IPS-NIHi11 (cell line): Measurements from ENCODE around the gene FAM228B.
"Not testable (repeated sequence)": the region's sequence is repeated elsewhere in the genome, so short reads cannot be mapped to it uniquely, and the experiment has no call there.

Experiments
- DNase-seq: peaks from one replicate; pipeline ENCODE4 v3.0.0; 2012; ENCODE audit warnings: mixed read lengths, low spot score

FAM228B gene

DNA sequence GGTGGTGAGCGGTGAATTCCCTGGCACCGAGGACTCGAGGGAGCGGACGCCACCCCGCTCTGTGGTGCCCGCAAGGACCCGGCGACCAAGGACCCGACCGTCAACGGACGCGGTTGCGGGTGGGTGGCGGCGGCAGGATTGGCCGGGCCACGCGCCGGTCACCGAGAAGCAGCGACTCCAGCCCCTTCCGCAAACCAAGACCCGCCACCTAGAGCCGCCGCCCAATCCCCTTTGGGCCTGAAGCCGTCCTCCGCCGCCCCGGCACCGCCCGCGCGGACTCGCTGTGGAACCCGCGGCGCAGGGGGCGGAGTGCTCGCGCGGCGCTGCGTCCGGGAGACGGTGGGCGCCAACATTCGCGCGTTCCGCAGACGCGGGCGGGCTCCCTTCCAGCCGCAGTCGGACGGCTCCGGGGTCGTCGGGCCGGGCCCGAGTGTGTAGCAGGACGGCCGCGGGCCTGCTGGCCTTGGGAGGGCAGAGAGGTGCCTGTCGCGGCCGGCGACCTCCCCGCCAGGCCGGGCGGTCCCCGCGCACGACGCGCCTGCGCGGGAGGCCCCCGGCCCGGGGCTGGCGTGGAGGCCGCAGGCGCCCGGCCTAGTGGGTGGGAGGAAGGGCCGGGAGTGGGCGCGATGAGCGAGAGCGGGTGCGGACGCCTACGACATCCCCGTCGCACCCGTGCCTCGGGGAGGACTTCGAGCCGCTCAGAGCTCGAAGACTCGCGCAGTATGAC is at the start of gene FAM228B, which contains the start of gene PFN4:
Gene FAM228B, plus strand, starts transcription at position 275 of the 727 bp plus-strand sequence. CDS start 893 bp downstream, outside the sequence.
Gene PFN4, minus strand, starts transcription at position 140 of the 727 bp plus-strand sequence. CDS start 799 bp downstream, outside the sequence.
- peak; percentile 90 for DNase-seq

- DNase-seq, result no peak
Measured at GRCh38 chr2:24073816-24074215, 49.5 kb upstream of the FAM228B start.

GRCh38 chr2:24075259-24075658 is 48.0 kb upstream of the FAM228B start:
- DNase-seq, result no peak

- peak; percentile 91 for DNase-seq
Measured at GRCh38 chr2:24075915-24076848, 47.1 kb upstream of the FAM228B start, which contains the start of gene SF3B6. TSS of gene SF3B6 (minus strand) at chr2:24076326. CDS start at chr2:24076229, 97 bp downstream.

DNA sequence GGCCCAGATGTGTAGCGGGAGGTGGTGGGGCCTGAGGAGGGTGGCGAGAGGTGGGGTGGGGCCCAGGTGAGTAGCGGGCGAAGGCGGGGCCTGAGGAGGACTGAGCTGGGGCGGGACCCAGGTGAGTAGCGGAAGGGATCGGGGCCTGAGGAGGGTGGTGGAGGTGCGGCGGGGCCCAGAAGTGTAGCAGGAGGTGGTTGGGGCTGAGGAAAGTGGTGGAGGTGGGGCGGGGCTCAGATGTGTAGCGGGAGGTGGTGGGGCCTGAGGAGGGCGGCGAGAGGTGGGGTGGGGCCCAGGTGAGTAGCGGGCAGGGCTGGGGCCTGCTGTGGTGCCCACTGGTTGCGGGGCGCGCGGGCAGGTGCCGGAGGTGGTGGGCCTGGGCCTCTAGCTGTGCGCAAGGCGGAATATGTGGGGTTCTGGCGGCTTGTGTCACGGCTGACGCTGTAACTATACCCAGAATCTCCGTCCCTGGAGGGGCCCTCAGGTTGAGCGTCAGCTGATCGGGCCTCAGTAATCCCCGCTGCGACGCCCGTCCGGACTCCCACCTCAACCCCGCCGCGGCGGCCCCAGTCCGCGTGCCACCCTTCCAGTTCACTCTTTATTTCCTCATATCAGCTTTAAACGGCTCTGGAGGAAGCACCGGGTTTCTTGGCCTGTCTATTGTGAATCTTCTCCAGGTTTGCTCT is 46.3 kb upstream of the FAM228B start:
- no peak for DNase-seq

DNA sequence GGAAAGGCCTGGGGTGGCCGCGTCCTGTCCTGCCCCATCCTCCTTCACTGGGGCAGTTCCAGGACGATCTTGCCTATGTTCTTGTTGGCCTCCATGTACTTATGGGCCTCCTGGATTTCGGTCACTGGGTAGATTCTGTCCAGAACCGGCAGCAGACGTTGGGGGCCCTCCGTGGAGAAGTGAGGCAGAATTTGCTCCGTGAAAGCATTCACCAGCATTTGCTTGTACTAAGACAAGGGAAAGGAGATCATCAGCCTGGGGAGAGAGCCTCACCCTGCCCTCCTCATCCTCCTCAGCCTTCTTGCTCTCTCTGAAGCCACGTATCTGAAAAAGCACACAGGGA is 45.8 kb upstream of the FAM228B start:
- DNase-seq, result no peak

GRCh38 chr2:24077879-24078278 is 45.4 kb upstream of the FAM228B start:
- DNase-seq, result no peak

- no peak for DNase-seq
Measured at GRCh38 chr2:24080701-24081100, 42.6 kb upstream of the FAM228B start.

GRCh38 chr2:24082787-24083566 is 40.3 kb upstream of the FAM228B start:
- no peak for DNase-seq

DNA sequence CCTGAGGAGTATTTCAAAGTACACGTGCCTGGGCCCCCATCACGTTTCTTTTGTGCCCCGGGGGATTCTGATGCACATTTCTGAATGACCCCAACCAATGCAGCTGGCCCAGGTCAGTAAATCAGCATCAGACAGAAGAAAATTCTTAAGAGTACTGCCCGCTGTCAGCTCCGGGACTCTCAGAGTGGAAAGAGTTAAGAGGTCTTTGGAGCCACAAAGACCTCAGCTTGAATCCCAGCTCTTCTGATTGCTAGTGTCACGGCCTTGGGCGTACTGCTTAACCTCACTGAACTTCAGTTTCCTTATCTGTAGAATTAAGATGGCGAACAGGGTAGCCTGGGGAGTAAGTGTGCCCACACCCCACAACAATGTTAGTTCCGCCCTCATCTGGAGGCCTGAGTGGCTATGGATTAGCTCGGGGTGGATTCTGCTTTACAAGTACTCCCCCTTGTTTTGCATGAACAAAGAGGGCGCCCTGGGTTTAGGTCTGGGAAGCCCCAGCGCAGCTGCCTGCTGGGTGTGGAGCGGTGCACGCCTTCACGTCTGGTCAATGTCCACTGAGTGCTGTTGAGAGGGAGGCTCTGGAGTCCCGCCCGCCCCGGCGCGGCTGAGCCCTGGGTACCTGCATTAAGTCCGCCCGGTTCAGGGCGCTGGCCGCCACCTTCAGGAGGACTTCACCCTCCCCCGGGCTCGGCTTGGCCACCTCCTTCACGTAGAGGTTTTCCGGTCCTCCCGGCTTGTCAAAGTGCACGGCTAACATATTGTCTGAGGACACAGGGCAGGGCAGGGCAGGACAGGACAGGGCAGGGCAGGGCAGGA is 39.5 kb upstream of the FAM228B start:
- DNase-seq, result peak; percentile 72

GRCh38 chr2:24084386-24085199 is 38.7 kb upstream of the FAM228B start, which contains the start of gene TP53I3:
TSS of gene TP53I3 (minus strand) at chr2:24084834. CDS start at chr2:24084326, 508 bp downstream.
- DNase-seq, result peak; percentile 91

DNA sequence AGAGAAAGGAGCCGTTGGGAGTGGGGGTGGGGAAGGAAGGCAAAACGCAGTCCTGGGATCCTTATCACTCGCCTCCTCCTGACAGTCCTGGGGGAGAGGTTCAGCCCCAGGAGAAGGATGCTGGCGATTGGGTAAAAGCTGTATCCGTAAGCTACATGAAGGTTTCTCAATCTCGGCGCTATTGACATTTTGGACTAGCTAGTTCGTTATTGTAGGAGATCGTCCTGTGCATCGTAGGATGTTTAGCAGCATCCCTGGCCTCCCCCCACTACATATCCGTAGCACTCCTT is 38.1 kb upstream of the FAM228B start:
- no peak for DNase-seq

- DNase-seq, result no peak
Measured at GRCh38 chr2:24086241-24086640, 37.0 kb upstream of the FAM228B start.

GRCh38 chr2:24087032-24087431 is 36.2 kb upstream of the FAM228B start:
- DNase-seq, result no peak

GRCh38 chr2:24088821-24089359 is 34.4 kb upstream of the FAM228B start:
- DNase-seq, result no peak

- DNase-seq, result not testable (repeated sequence)
Measured at GRCh38 chr2:24093270-24093669, 30.0 kb upstream of the FAM228B start.

DNA sequence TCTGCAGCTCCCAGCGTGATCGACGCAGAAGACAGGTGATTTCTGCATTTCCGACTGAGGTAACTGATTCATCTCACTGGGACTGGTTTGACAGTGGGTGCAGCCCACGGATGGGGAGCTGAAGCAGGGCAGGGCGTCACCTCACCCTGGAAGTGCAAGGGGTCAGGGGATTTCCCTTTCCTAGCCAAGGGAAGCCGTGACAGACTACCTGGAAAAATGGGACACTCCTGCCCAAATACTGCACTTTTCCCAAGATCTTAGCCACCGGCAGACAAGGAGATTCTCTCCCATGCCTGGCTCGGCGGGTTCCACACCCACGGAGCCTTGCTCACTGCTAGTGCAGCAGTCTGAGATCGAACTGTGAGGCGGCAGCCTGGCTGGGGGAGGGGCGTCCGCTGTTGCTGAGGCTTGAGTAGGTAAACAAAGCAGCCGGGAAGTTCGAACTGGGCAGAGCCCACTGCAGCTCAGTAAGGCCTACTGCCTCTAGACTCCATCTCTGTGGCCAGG is 28.0 kb upstream of the FAM228B start:
- not testable (repeated sequence) for DNase-seq

DNA sequence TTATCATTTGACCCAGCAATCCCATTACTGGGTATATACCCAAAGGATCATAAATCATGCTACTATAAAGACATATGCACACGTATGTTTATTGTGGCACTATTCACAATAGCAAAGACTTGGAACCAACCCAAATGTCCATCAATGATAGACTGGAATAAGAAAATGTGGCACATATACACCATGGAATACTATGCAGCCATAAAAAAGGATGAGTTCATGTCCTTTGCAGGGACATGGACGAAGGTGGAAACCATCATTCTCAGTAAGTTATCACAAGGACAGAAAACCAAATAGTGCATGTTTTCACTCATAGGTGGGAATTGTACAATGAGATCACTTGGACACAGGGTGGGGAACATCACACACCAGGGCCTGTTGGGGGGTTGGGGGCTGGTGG is 22.5 kb upstream of the FAM228B start:
- not testable (repeated sequence) for DNase-seq

DNA sequence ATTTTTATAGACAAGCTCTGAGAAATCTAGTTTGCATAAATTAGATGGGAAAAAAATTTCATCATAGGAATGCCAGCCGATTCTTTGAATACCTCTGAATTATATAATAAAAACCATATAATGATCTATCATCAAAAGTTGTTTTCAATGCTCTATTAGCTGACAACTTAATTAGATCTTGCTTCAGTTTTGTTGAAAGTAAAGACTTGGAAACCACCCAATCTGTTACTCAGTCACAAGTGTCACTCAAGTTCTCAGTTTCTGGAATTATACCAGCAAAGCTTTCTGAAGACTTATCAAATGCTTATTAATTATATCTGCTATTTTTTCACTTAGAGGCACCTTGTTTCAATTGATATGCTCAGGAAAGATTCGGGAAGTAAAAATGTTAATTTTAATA is 21.3 kb upstream of the FAM228B start:
- no peak for DNase-seq
